T47D (cell line): ENCODE results near the gene C6orf136.
"Not testable (repeated sequence)": the region's sequence is repeated elsewhere in the genome, so short reads cannot be mapped to it uniquely, and the experiment has no call there.

Experiments used
- DNase-seq, 2 experiments: peaks; one replicate each; pipeline versions ENCODE4 v3.0.0 to v3.0.0-alpha.2; 2011 to 2012; ENCODE audit warnings: low read depth in 1 of 2, low spot score in 1 of 2
- JUND ChIP-seq: IDR thresholded peaks from 2 replicates; pipeline ENCODE4 v1.6.1; 2012; ENCODE audit warnings: low read depth
- in situ Hi-C: cut with HindIII; loops from 2 replicates; pipeline ENCODE4 v1.10.0; 2016; ENCODE audit warnings: low sequenced_read_pairs, low pct_unique_long_range_greater_than_20kb

The C6orf136 gene

GRCh38 chr6:30655743-30656094 lies 8.8 kb downstream of the C6orf136 start:
- no peak for TF ChIP-seq JUND
- no peak for DNase-seq
- in situ Hi-C loops, result no loop called here

DNA sequence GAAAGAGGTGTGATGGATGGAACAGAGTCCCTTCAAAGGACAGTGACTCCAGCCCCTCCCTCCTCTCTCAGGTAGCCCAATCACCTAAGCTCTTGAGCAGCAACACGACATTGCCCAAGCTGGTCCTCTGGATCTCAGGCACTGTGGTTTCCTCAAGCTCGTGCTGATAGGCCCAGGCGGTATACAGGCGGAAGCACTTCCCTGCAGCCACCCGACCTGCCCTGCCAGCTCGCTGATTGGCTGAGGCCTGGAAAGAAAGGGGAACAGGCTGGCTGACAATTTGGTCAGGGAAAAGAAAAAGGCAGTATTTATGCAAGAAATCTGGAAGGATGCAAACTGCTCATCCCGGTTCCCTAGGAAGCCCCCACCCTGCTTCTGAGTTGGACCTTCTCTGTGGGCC lies 9.6 kb downstream of the C6orf136 start:
- no peak for DNase-seq
- in situ Hi-C loops, result no loop called here
- no peak for TF ChIP-seq JUND

GRCh38 chr6:30657454-30657853 lies 10.5 kb downstream of the C6orf136 start:
- in situ Hi-C loops, result no loop called here
- no peak for TF ChIP-seq JUND
- no peak for DNase-seq

DNA sequence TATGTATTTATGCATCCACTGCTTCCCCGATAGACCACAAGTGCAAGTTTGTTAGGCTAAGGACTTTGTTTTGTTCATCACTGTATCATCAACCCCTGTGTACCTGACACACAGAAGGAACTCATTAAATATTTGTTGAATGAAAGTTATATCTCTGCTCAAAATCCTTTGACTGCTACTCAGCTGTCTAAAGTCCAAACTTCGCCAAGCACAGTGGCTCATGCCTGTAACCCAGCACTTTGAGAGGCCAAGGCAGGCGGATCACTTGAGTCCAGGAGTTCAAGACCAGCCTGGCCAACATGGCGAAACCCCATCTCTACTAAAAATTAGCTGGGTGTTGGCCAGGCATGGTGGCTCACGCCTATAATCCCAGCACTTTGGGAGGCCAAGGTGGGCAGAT lies 11.0 kb downstream of the C6orf136 start:
- in situ Hi-C loops, DNase-seq: not testable (repeated sequence)

DNA sequence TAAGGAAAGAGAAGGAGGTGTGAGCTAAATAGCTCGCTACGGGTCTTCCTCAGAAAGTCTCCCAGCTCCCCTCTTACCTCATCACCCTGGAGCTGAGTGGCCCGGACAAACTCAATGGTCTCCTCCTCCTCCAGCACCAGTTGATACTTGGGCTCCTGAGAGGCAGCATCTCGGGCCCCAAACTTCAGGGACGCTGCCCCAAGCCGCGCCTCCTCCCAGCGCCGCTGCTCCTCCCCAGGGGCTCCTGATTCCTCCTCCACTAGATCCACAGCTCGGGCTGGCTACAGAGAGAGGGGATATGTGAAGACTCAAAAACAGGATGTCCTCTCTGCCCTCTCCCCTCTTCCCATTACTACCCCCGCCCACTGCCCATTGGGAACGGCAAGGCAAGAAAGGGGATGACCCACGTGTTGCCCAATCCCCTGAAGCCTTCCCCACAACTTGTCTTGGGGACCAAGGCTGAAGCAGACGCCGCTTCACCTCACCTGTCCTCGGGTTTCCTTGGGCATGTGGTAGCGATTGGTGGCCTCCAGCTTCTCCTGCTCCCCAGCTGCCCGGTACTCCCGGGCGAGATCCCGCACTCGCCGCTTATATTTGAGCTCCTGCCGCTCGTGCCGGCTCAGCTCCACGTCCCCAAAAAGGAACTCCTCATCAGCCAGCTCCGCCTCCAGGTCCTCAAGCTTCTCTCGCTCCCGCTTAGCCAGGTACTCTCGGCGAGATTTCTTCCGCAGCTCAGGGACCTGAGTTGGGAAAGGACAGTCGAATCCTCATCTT lies 18.2 kb downstream of the C6orf136 start:
- no peak for DNase-seq
- in situ Hi-C loops, result no loop called here
- no peak for TF ChIP-seq JUND

GRCh38 chr6:30666300-30666699 lies 19.4 kb downstream of the C6orf136 start:
- DNase-seq, in situ Hi-C loops: not testable (repeated sequence)

DNA sequence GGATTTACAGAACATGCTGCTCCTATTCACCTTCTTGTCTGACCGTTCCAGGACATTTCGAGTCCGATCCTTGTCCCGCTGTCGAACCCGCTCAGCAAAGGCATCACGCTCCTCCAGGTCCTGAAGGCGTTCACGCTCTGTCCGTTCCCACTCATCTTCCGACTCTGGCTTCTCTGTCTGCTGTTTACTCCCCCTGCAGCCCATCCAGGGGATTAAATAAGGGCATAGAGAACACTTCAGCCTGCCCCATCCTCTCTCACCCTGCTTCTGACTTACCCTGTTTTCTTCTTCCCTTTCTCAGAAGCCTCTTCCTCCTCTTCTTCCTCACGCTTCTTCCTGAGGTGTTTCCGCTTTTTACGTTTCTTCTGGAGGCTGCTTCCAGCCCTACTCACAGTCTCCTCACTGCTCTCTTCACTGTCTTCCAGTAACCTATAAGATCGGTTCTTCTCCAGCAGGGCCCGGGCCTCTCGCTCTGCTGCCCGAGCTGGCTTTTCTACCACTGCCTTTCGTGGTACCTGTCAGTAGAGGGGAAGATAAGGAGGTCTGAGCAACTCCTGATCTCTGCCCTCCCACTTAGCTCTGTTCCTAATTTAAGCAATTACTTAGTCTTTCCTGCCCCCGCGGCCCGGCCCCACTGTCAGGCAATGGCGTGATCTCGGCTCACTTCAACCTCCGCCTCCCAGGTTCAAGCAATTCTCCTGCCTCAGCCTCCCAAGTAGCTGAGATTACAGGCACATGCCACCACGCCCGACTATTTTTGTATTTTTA lies 24.0 kb downstream of the C6orf136 start:
- in situ Hi-C loops, result no loop called here
- TF ChIP-seq JUND, result no peak
- no peak for DNase-seq

- no peak for TF ChIP-seq JUND
- peak; percentile 87 to 99 for DNase-seq
- in situ Hi-C loops, result no loop called here
Measured at GRCh38 chr6:30672445-30673253, 25.7 kb downstream of the C6orf136 start, which contains the start of gene DHX16. TSS of gene DHX16 (minus strand) at chr6:30673006. CDS start at chr6:30672841, 165 bp downstream.

- no peak for DNase-seq
- in situ Hi-C loops, result no loop called here
- no peak for TF ChIP-seq JUND
Measured at GRCh38 chr6:30676660-30677285, 29.8 kb downstream of the C6orf136 start.

GRCh38 chr6:30678964-30679726 lies 32.2 kb downstream of the C6orf136 start:
- in situ Hi-C loops, result no loop called here
- no peak for TF ChIP-seq JUND
- DNase-seq, result peak; percentile 71 to 83

GRCh38 chr6:30679765-30680535 lies 33.0 kb downstream of the C6orf136 start:
- DNase-seq, result no peak
- in situ Hi-C loops, result no loop called here
- TF ChIP-seq JUND, result no peak

DNA sequence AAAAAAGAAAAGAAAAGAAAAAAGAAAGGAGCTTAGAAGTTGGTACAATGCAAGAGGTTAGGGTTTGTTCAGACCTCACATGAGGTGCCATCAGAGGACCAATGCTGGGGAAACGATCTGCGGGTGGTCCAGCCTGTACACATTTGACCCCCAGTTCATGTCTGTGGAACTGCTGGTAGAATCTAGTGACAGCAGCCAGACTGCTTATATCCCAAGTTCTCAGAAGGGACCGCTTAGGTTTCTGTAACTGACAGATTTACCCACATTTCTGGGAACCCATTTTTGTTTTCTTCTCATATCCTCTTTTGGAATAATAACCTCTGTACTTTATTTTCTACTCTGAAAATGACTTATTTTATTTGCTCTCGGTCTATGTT lies 34.8 kb downstream of the C6orf136 start:
- TF ChIP-seq JUND, result no peak
- in situ Hi-C loops, result no loop called here
- no peak for DNase-seq
